Measurements from ENCODE around the gene CCDC92.
A peak's percentile ranks its signal among the peaks of the same experiment; 100 is the strongest.

CCDC92 gene

DNA sequence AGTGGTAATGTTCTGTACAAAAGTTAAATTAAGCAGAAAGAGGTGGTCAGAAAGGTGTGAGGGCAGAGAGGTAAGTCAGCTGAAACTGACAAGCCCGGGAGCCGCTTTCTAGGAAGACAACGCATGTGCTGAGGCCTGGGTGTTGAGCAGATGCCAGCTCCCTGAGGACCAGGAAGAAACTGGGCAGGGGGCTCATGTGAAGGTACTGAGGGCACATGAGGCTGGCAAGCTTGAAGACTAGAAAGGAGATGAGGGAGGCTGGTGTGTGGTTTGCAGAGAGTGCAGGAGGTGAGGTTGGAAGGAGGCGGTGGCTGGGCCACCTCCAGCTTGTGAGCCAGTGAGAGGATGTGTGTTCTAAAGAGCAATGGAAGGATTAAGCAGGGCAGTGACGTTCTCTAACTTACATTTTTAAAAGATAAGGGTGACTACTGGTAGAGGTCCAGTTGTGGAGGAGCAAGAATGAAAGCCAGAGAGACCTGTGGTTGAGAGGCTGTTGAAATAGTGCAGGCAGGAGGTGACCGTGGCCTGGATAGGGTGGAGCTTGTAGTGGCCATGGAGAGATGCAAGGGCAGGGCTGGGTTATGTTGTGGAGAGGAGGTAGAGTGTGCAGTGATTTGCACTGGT is 29.5 kb upstream of the CCDC92 start:
- no peak for DNase-seq (ENCODE audit: low read depth)

DNA sequence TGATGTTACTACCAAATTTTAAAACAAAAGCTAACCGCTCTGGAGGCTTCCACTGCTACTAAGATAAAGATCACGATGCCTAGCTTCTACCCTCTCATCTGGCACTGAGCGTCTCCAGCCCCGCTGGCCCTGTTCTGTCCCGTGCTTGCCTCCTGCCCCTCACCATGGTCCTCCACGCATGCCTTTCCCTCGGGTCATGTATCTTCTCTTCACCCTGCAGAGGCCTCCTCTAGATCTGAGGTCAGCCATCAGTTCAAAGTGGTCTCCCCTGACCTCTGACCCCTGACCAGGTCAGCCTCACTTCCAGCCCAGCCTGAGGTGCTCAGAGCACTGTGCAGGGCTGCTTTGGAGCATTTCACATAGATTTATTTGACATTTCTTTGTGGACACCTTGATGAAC is 28.7 kb upstream of the CCDC92 start:
- DNase-seq (ENCODE audit: low read depth) = no peak

DNA sequence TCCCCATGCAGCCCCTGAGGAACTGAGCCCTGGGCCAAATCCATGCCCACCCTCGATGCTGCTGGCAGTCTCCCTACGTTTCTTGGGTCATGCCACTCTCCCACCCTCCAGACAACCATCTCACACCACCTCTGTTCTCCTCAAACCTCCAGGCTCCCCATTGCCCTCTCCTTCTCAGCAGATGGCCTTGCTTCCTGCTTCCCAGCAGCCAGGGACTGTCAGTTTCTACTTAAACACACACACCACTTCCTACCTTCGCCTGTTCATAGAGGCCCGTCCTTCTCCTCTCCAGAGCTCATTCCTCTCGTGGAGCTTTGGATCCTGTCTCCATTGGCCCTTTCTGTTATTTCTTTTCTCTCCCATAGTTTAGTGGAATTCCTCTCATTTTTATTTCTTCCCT is 27.5 kb upstream of the CCDC92 start:
- DNase-seq (ENCODE audit: low read depth) = no peak

DNA sequence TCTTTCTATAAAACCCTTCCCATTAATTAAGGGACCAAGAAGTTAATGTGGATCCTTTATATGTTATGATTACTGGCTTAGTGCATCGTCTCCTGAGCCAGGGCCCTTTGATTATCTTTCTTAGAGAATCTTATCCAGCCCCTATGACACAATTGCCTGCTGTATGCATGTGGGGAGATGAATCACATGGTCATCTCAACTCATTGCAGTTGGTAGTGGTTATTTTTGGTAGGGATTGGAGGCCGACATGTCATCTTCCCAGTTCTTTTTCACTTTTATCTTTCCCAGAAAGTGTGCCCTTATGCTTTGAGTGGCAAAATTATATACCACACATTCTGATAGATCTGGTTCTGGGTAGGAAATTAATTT is 26.3 kb upstream of the CCDC92 start:
- DNase-seq (ENCODE audit: low read depth) = no peak

DNA sequence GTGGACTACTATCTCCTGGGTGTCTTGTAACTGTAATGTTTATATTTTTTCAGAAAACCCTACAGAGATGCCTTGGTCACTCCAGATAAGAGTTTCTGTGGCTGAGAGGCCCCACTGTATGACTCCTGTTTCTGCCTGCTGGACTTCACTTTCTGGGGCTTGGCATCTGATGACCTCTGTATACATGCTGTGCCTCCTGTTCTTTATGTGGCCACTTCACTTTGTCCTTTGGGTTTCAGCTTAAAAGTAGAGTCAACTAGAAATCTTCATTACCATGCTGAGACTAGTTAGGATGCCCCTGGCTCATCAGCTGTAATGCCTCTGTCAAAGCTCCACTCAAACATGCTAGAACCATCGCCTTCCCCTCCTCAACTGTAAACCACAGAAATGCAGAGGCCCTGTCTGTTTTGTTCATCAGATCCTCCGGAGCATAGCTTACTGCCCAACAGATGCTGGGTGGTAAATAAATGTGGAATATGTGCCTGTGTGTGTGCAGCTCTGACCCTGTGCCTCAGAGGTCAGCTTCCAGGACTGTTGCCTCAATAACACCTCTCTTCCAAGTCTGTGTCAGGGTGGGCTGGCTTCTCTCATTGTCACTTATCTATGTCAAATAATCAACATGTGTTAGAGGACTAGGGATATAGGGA is 25.8 kb upstream of the CCDC92 start:
- no peak for DNase-seq (ENCODE audit: low read depth)

DNA sequence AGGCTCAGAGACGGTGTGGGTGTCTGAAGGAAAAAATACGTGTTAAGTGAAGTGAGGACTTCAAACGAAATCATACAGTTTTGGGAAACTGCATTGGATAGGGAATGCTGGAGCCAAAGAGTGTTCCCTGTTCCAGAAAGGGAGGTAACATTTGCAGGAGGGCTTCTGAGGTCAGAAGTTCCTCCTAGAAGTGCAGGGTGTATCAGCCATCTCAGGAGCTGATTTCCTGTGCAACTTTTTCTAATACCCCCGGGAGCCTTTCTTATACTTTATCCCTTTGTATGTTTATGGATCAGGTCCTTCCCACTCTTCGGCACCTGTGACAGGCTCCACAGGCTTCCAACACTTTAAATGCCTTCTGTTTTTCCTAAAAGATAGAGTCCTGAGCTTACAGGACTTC is 25.3 kb upstream of the CCDC92 start:
- no peak for DNase-seq (ENCODE audit: low read depth)

DNA sequence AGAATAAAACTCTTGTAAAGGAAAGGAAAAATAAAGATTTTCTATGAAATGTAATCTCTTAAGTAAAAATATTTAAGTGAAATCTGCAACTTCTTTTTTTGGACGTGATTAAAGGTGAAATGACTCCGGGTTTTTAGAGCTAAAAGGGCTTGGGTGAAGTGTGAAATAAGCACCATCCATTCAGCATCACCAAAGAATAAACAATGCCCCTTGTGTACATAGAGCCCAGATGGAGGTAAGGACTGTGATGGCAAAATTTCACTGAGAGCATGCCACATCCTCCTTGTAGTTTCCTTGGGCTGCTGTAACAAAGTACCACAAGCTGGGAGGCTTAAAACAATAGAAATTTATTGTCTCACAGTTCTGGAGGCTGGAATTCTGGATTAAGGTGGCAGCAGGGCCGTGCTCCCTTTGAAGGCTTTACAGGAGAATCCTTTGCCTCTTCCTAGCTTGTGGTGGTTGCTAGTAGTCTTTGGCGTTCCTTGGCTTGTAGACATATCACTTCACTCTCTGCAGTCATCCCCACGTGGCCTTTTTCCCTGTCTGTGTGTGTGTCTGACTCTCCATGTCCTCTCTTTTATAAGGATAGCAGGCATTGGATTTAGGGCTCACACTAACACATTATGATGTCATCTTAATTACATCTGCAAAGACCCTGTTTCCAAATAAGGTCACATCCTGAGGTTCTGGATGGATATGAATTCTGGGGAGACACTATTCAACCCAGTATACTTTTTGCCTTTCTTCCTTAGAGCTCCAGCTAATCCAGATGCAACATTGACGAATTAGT is 24.6 kb upstream of the CCDC92 start:
- DNase-seq (ENCODE audit: low read depth) = no peak

DNA sequence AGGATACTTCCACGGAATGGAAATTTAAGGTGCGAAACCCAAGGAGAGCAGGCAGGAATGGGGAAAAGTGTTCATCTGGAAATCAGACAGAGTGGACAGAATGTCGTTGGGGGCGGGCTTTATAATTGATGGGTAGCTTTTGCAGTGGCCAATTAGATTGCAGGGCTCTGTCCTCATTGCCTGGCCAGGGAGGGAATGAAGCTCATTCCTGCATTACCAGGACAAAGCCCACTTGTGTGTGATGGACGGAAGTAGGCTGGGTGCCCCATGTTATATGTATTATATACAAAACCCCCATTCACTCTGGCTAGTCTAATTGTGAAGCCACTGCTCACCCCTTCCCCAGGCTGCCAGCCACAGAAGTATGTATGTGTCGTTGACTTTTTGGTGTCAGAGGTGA is 23.9 kb upstream of the CCDC92 start:
- no peak for DNase-seq (ENCODE audit: low read depth)

DNA sequence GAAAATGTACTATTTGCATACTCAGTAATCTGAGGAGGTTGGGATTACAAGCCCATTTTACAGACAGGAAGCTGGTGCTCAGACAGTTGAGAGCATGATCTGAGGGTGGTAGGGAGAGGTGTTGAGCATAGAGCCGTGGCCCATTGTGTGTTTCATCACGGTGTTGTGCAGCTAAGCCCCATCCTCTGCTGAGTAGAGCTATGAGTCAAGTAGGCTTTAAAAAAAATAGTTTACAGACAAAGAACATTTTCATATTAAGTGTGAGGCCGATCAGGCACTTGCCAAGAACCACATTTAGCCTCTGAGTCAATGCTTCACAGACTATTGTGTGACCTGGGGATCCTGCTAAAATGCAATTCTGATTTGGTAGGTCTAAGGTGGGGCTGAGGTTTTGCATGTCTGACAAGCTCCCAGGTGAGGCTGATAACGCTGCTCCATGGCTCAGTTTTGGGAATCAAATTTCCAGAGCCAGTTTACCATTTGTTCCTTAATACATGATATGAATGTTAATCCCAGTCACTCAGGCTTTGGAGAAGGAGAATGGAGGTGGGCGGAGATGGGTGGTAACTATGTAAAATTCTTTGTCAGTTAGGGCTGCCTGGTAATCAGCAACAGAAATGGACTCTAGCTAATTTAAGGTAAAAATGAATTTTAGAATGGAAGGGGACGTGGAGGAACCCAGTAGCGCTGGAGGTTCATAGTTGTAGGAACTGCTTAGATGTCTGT is 22.6 kb upstream of the CCDC92 start:
- DNase-seq (ENCODE audit: low read depth) = peak; percentile 46

DNA sequence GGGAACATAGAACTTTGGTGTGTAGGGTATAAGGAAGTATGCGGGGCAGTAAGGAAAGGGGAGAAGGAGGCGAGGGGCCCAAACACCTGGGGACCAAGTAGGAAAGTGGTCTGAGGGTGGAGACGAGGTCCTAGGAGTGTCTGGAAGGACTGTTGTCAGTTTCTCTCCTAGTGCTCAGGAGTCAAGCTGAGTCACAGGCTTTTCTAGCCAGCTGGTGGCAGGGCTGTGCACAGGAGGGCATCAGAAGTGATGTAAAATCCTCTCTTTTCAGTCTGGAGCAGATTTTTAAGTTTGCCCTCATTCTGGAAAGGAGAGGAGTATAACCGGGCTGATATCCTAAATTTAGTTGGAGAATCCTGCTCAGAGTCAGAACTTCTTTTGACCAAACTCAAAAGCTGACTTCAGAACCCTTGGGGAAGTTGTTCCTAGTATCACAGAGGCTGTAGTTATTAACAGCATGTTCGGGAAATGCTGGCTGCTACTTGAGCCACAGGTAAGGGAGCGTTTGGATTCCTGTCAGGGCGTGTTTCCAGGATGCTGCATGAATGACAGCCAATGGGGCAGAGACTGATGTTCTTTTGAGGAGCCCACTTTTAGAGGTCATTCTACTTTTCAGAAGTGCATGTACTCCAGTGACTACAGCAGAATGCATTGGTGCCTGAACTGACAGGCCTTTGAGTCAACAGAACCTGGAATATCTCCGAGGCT is 19.6 kb upstream of the CCDC92 start:
- DNase-seq (ENCODE audit: low read depth) = no peak

DNA sequence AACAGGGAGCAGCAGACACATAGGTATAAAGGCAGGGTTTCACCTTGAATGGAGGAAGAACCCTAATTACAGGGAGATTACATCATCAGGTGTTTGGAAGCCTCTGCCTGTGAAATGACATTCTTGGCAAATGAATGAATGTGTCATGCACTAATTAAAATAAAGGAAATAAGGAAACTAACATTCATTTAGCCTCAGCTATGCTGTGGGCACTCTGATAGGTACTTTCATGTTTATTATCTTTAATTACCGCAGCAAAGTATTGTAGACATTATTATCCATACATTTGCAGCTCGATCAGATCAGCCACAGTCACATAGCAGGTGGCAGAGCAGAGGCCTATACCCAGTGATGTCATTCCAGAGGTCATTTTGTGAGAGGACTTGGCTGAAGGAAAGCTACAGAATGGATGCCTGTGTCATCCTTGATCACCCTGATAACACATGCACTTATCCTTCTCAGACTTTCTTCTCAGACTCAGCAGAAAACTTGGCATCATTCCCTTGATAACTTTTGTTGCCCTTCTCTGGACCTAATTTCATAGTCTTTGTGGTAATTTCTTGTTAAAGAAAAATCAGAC is 18.8 kb upstream of the CCDC92 start:
- DNase-seq (ENCODE audit: low read depth) = no peak

DNA sequence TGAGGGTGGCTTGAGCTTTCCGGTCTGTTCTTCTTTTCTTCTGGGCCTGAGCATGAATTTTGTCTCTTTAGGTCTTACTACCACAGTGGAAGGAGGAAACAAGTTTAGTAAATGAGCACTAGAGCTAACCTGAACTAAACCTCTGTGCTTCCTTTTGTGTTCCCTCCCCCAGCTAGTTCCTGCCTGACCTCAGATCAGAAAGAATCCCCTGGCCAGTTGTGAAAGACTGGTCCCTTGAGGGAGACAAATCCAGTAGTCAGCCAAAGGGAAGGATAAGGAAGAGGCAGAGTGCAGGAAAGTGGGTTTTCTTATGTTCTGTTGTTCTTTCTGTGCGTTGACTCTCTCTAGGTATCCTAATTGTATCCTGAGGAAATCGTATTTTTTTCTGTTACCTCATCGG is 17.9 kb upstream of the CCDC92 start:
- DNase-seq (ENCODE audit: low read depth) = no peak

DNA sequence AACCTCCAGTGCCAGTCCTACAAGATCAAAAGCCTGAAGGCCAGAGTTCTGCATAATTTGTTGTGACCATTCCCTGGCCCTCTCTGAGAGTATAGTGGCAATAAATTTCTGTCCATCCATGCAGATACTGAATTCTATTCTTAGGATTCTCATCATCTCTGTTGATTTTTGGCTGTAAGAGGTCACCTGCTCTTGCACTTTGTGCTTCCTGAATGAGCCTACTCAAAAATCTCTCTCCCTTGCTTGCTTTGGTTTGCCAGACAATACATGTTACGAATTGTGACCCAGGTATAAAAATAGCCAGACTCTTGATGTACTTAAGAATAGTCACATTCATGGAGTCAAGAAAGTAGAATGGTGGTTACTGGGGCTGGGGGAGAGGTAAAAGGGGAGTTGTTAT is 17.1 kb upstream of the CCDC92 start:
- DNase-seq (ENCODE audit: low read depth) = no peak

DNA sequence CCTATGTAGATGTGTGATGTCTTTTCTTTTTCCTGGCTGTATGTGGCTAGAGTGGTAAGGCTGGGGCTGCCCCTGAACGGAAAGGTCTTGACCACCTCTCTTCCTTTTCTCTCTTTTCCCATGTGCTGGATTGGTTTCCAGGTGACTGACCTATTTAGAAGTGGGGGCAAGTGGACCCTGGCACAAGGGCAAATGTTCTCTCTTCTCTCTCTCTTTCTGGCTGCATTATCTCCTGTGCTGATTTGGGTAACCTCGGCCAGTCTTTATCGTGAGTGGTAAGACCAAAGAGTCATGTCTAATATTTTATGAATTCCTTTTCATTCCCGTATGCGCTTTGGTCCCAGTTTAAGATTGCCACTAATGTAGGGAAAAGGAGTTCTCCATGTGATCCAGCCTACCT is 16.5 kb upstream of the CCDC92 start:
- DNase-seq (ENCODE audit: low read depth) = no peak

DNA sequence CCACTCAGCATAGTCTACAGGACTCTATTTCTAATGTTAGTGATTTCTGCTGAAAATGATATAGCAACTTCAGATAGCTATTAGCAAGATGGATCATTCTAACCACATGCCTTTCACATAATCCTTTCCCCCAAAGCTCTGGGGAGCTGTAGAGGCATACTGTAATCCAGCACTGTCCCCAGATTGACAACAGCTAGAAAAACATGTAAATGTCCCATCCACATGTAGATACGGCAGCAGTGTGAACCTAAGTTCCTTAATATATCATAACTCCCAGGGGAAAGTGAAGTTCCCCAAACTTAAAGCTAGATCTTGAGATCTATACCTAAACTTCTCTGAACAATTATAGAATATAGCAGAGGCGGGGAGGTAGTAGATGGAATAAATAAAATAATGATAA is 14.4 kb upstream of the CCDC92 start:
- no peak for DNase-seq (ENCODE audit: low read depth)

DNA sequence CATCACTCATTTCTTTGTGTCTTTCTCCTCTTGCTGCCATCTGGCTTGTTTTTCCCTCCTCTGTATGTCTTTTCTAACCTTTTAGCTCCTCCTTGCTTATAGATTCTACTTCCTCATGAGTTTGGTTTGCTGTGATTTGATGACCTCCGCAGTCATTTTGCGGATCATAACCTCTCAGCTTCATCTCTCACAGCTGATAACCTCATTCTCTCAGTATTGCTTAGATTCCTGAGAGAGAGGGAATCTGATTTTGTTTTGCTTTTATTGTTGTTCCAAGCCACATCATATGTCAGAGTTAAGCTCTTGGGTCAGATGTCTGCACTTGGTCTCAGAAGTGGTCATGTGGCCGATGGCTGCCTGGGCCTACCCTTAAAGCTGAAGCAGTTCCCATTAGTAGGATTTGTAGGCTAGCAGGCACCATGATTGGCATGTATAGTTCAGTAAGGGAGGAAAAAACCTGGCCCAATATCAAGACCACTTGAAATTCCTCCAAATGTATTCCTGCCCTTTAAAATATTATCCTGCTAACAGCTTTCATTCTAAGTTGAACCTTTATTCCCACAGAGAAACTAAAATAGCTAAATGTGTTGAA is 13.8 kb upstream of the CCDC92 start:
- DNase-seq (ENCODE audit: low read depth) = no peak

DNA sequence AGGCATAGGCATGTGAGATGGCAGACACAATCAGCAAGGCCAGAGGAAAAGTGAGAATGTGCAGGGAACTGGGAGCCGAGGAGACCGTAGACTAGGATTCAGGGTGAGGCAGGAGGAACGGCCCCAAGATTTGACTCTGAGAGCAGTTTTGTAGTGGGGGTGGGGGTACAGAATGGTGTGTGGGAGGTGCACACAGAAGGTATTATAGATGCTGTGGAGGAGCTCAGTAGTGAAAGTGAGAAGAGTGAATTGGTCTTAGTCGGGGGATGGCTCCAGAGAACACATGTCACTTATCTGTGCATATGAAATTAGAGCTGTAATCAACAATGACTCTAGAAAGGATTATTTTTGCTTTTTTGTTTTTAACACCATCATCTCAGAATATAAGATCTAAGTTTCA is 12.3 kb upstream of the CCDC92 start:
- DNase-seq (ENCODE audit: low read depth) = no peak

DNA sequence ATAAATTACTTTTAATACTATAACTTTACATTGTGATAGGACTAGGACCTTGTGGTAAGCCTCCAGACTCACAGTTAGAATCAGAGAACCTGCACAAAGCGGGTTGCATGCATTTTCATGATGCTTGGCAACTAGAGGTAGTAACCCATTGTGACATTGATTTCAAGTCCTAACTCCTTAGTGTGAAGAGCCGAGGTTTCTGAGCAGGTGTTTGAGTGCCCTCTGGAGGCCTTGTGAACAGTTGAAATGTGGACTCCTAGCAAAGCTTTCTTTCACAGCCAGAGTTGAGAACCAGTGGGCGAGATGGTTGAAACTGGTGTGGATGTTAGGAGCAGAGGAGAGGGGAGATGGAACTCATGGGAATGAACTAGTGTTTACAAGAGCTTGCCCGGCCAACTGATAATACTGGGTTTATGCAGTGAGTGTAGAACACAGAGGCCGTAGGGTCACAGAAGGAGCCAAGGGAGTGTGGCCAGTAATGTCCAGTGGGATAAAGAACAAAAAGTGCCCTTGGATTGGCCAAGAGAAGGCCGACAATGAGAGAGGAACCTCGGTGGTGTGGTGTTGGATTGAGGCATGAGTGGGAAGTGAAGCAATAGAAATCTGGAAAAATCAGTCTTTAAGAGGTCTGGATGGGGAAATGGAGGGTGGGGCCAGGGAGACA is 11.3 kb upstream of the CCDC92 start:
- DNase-seq (ENCODE audit: low read depth) = no peak

DNA sequence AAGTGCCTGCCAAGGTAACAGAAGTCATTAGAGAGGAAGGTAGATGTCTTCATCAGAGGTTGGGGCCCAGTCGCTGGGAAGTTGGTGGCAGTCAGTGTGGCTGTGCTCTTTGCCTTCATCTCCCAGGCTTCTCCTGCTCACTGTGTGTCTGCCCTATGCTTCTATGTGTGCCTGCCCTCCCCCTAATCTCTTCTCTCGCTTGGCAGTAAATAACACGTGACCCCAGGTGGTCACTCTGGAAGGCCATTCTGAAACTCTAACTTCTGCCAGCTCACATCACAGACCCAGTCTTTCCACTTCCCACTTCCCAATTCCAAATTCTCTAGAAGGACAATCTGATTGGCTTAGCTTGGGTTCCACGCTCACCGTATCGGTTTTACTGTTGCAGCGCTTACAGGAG is 9.6 kb upstream of the CCDC92 start:
- DNase-seq (ENCODE audit: low read depth) = no peak

DNA sequence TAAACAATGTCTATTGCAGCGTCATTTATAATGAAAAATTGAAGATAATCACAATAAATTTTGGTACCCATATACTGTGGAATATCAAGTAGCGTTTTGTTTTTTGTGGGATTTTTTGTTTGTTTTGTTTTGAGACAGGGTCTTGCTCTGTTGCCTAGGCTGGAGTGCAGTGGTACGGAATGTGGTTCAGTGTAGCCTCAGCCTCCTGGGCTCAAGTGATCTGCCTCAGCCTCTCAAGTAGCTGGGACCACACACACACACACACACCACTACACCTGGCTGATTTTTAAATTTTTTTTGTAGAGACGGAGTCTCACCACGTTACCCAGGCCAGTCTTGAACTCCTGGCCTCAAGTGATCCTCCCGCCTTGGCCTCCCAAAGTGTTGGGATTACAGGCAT is 6.9 kb upstream of the CCDC92 start:
- no peak for DNase-seq (ENCODE audit: low read depth)

DNA sequence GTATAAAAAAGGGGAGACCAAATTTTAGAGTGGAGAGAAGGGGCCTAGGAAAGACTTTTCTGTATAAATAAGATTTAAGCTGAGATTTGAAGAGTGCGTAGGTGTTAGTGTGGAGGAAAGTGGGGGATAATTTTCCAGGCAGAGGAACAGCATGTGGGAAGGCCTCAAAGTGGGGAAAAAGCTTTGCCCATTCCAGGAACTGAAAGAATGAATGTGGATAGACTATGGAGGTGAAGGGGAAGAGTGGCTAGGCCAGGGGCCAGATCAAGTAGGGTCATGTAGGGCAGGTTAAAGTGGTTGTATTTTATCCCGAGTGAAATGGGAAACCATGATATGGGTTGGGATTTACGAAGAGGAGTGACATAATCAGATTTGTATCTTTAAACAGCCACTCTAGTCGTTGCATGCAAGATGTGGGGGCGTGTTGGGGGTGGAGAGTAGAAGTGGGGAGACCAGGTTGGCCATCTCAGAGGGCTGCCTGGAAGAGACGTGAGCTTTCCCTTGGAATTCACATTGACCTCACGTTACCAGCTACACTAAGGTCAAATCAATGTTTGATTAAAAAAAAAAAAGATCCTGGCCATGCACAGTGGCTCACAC is 3.7 kb upstream of the CCDC92 start:
- no peak for DNase-seq (ENCODE audit: low read depth)

Measured in non-pigmented ciliary epithelial cell (primary cell).